HT-29 (cell line): ENCODE results near the gene CLEC20A. TPM values are rescaled to one million over a fixed set of nuclear protein-coding genes. Genes with fewer than 3 reads are reported as not detected.
A peak's percentile ranks its signal among the peaks of the same experiment; 100 is the strongest.

ENCODE experiments used
- DNase-seq: peaks from one replicate; pipeline ENCODE4 v3.0.0-alpha.2; 2015; ENCODE audit warnings: low spot score
- small RNA-seq: library from RNA; depleted of rRNA; stranded (forward); fragments of <200 nt; gene quantifications from one replicate; pipeline ENCODE3, GENCODE V24; 2014
- total RNA-seq: library from RNA; depleted of rRNA; stranded (reverse); fragments of >200 nt; shearing (Covaris generic); gene quantifications from 2 replicates; pipeline ENCODE4 v1.2.3, GENCODE V29; 2014; rRNA removed

CLEC20A gene
- total RNA-seq, 1 experiment from 2014 or later = not detected

GRCh38 chr1:178472531-178472930 is 24.2 kb downstream of the CLEC20A start:
- no peak for DNase-seq

- peak; percentile 9 for DNase-seq
Observed at GRCh38 chr1:178470411-178470960, 26.3 kb downstream of the CLEC20A start.

GRCh38 chr1:178467837-178468236 is 28.9 kb downstream of the CLEC20A start:
- no peak for DNase-seq

- no peak for DNase-seq
Observed at GRCh38 chr1:178465011-178465410, 31.8 kb downstream of the CLEC20A start.

GRCh38 chr1:178464566-178464965 is 32.2 kb downstream of the CLEC20A start:
- no peak for DNase-seq

GRCh38 chr1:178464141-178464540 is 32.6 kb downstream of the CLEC20A start:
- no peak for DNase-seq

- DNase-seq = no peak
Observed at GRCh38 chr1:178461701-178462100, 35.1 kb downstream of the CLEC20A start.

- no peak for DNase-seq
Observed at GRCh38 chr1:178461104-178461503, 35.7 kb downstream of the CLEC20A start.

GRCh38 chr1:178458203-178458602 is 38.6 kb downstream of the CLEC20A start:
- no peak for DNase-seq

- no peak for DNase-seq
Observed at GRCh38 chr1:178457651-178458050, 39.1 kb downstream of the CLEC20A start.

GRCh38 chr1:178456472-178456871 is 40.3 kb downstream of the CLEC20A start:
- no peak for DNase-seq

GRCh38 chr1:178452013-178452412 is 44.8 kb downstream of the CLEC20A start:
- no peak for DNase-seq

- DNase-seq = no peak
Observed at GRCh38 chr1:178451529-178451928, 45.2 kb downstream of the CLEC20A start.

GRCh38 chr1:178450871-178451270 is 45.9 kb downstream of the CLEC20A start:
- DNase-seq = no peak

- no peak for DNase-seq
Observed at GRCh38 chr1:178442925-178443324, 53.8 kb downstream of the CLEC20A start.

- no peak for DNase-seq
Observed at GRCh38 chr1:178438432-178438831, 58.3 kb downstream of the CLEC20A start.

GRCh38 chr1:178436899-178437298 is 59.9 kb downstream of the CLEC20A start:
- DNase-seq = no peak

- DNase-seq = no peak
Observed at GRCh38 chr1:178434899-178435435, 61.8 kb downstream of the CLEC20A start.

GRCh38 chr1:178434360-178434759 is 62.4 kb downstream of the CLEC20A start:
- DNase-seq = no peak

Small RNA genes within 50 kb of the gene (small RNA-seq; reads per million reads assigned to genes)
- gene RF00017 = not detected

Other genes starting within 250 kb of the CLEC20A start
- gene TEX35, start 16.1 kb upstream of the CLEC20A start, total RNA-seq = not detected in 2 replicates
- 11.3 and 11.6 TPM in 2 replicates for gene RALGPS2, start 228.3 kb upstream of the CLEC20A start, total RNA-seq